ENCODE results near the gene RBBP7. TPM values are rescaled to one million over a fixed set of nuclear protein-coding genes. Genes with fewer than 3 reads are reported as not detected.

RBBP7 gene
- total RNA-seq (10 to 100 TPM; 29.1 to 46.2 (median 40.9) TPM), polyA plus RNA-seq (10 to 100 TPM; 52.3 to 90.0 TPM)

- H3K4me3 ChIP-seq = peak within 1 kb of the TSS; percentile 41 to 63 (median 47)
- TF ChIP-seq, protein P1, sequence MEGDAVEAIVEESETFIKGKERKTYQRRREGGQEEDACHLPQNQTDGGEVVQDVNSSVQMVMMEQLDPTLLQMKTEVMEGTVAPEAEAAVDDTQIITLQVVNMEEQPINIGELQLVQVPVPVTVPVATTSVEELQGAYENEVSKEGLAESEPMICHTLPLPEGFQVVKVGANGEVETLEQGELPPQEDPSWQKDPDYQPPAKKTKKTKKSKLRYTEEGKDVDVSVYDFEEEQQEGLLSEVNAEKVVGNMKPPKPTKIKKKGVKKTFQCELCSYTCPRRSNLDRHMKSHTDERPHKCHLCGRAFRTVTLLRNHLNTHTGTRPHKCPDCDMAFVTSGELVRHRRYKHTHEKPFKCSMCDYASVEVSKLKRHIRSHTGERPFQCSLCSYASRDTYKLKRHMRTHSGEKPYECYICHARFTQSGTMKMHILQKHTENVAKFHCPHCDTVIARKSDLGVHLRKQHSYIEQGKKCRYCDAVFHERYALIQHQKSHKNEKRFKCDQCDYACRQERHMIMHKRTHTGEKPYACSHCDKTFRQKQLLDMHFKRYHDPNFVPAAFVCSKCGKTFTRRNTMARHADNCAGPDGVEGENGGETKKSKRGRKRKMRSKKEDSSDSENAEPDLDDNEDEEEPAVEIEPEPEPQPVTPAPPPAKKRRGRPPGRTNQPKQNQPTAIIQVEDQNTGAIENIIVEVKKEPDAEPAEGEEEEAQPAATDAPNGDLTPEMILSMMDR (IDR thresholded peaks at IDR 0.05) = no peak
- peak within 1 kb of the TSS; percentile 75 to 83 (median 78) for H3K27ac ChIP-seq
- ATAC-seq (peak; percentile 92 to 96 (median 94)), DNase-seq (peak; percentile 89 to 98 (median 95)), FAIRE-seq (no peak)
- intact Hi-C loops (cut with DNase I) = no loop called here
- no peaks in the 10 kb centered on the region for H3K9me3 ChIP-seq
- H3K27me3 ChIP-seq = peaks cover 0 to 18% (median 0%) of the 10 kb centered on the region in 4 donors
- 1 to 5% methylated on average over 75 to 84 of the region's 84 CpGs for WGBS, 2 donors
- peaks cover 0 to 9% (median 0%) of the 10 kb centered on the region in 3 donors for H3K4me1 ChIP-seq
- H3K36me3 ChIP-seq = no peaks in the 10 kb centered on the region
Measured at GRCh38 chrX:16870095-16870861, at the start of gene RBBP7. RBBP7 (minus strand) TSS chrX:16870362; CDS start chrX:16870053, 309 bp downstream.

- no peak for ATAC-seq
Measured at GRCh38 chrX:16918979-16919378, 48.8 kb upstream of the RBBP7 start.

GRCh38 chrX:16917120-16917519, 47.0 kb upstream of the RBBP7 start:
- no peaks in the 10 kb centered on the region for H3K9me3 ChIP-seq
- TF ChIP-seq, protein P1 (IDR thresholded peaks at IDR 0.05) = no peak
- no peak for ATAC-seq
- H3K4me3 ChIP-seq = no peak overlapping the region
- no peak for FAIRE-seq
- no peaks in the 10 kb centered on the region for H3K4me1 ChIP-seq
- intact Hi-C loops (cut with DNase I) = no loop called here
- no peaks in the 10 kb centered on the region for H3K36me3 ChIP-seq
- no peak overlapping the region for H3K27ac ChIP-seq
- WGBS, 2 donors = 79 to 89% methylated on average over 6 of the region's 6 CpGs
- peaks cover 0 to 4% (median 1%) of the 10 kb centered on the region in 4 donors for H3K27me3 ChIP-seq
- no peak for DNase-seq

More at GRCh38 chrX:16918979-16919378, 48.8 kb upstream of the RBBP7 start:
- Histone ChIP-seq H3K4me3 (no peak overlapping the region), H3K4me1 (no peaks in the 10 kb centered on the region), H3K27ac (no peak overlapping the region), H3K9me3 (no peaks in the 10 kb centered on the region), H3K36me3 (no peaks in the 10 kb centered on the region), H3K27me3 (peaks cover 0 to 4% (median 1%) of the 10 kb centered on the region in 4 donors)
- TF ChIP-seq, protein P1 (IDR thresholded peaks at IDR 0.05) = no peak
- DNase-seq (no peak), FAIRE-seq (no peak)
- intact Hi-C loops (cut with DNase I) = no loop called here

GRCh38 chrX:16916561-16916960, 46.4 kb upstream of the RBBP7 start:
- no peak for FAIRE-seq

More at GRCh38 chrX:16916561-16916960, 46.4 kb upstream of the RBBP7 start:
- H3K27me3 ChIP-seq = peaks cover 0 to 4% (median 1%) of the 10 kb centered on the region in 4 donors
- no peak for DNase-seq
- H3K4me3 ChIP-seq = no peak overlapping the region
- H3K9me3 ChIP-seq = no peaks in the 10 kb centered on the region
- H3K27ac ChIP-seq = no peak overlapping the region
- TF ChIP-seq, protein P1 (IDR thresholded peaks at IDR 0.05) = no peak
- no peak for ATAC-seq
- no peaks in the 10 kb centered on the region for H3K36me3 ChIP-seq
- 79 to 84% methylated on average over 3 to 4 of the region's 5 CpGs for WGBS, 2 donors
- intact Hi-C loops (cut with DNase I) = no loop called here
- no peaks in the 10 kb centered on the region for H3K4me1 ChIP-seq
